ENCODE results near the gene CITED4. TPM values are rescaled to one million over a fixed set of nuclear protein-coding genes. Genes with fewer than 3 reads are reported as not detected.

The CITED4 gene
- total RNA-seq, 4 donors from 2014 or later = 1.7 to 53.9 (median 3.7) TPM

- TF ChIP-seq, protein P1, sequence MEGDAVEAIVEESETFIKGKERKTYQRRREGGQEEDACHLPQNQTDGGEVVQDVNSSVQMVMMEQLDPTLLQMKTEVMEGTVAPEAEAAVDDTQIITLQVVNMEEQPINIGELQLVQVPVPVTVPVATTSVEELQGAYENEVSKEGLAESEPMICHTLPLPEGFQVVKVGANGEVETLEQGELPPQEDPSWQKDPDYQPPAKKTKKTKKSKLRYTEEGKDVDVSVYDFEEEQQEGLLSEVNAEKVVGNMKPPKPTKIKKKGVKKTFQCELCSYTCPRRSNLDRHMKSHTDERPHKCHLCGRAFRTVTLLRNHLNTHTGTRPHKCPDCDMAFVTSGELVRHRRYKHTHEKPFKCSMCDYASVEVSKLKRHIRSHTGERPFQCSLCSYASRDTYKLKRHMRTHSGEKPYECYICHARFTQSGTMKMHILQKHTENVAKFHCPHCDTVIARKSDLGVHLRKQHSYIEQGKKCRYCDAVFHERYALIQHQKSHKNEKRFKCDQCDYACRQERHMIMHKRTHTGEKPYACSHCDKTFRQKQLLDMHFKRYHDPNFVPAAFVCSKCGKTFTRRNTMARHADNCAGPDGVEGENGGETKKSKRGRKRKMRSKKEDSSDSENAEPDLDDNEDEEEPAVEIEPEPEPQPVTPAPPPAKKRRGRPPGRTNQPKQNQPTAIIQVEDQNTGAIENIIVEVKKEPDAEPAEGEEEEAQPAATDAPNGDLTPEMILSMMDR (IDR thresholded peaks at IDR 0.05; ENCODE audit: low read depth) = no peak
These were observed 39.3 kb downstream of the CITED4 start for GRCh38 chr1:40822890-40823289.

DNA sequence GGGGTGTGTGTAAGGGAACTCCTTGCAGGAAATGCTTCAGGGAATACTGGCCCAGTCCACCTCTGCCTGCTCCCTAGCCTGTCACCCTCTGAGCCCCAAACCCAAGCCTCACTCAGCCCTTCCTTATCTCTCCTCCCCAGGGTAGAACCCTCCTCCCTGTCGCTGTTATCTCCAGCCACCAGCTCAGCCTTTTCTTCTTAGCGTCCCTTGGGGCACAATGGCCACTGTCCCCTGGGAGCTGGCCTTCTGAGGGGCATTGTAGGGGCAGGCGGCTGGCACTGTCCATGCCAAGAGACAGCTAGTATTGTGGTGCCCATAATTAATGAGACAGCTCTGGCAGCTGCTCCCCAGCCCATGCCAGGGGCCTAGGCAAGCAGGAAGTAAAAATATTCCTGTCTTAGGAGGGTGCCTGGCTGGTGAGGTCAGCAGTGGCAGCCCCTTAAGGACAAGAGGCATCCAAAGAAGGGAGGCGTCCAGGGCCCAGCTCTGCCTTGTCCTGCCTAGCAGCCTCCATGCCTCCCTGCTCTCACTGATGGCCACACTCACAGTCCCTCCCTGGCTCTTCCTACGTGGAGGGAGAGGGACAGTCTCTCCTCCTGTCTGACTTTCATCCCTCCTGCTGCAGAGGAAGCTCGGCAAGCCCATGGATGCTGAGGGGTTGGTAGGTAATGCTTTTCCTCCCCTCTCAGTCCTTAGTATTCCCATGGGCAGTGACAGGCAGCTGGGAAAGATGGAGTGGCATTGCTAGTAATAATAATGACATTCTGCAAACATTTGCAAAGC is 41.1 kb downstream of the CITED4 start:
- TF ChIP-seq, protein P1 (IDR thresholded peaks at IDR 0.05; ENCODE audit: low read depth) = no peak

DNA sequence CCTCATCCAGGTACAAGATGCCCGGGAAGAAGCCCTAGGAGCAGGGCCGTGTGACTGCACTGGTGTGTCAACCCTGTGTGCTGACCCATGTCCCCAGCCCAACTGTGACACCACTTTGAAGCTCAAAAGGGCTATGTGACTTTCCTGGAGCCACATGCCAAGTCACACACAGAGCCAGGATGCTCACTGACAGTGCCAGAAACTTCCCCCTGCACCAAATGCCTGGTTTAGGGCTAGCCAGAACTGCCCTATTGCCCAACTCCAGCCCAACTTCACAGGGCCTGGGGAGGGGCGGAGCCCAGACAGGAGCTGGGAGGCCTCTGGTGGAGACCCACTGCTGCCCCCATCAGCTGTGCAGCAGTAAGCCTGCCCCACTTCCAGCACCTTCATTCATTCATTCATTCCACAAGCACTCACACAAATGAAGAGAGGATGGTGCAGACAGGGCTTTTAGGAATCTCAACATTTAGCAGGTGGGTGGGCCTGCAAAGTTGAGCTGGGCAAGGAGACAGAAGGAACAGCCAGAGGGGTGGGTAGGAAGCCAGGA is 41.8 kb downstream of the CITED4 start:
- TF ChIP-seq, protein P1 (IDR thresholded peaks at IDR 0.05; ENCODE audit: low read depth) = no peak

DNA sequence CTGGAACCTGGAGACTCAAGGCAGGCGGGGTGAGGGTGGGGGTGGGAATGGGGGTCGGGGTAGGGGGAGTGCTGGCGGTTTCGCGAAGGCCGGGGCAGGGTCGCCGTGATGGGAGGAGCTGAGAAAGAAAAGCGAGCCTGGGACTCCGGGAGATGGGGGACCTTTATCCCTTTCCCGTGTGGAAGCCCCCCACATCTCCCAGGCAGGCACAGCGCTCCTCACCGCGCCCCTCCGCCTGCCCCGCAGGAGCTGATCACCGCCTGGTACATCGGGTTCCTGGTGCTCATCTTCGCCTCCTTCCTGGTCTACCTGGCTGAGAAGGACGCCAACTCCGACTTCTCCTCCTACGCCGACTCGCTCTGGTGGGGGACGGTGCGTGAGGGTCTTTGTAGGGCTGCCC is 43.1 kb downstream of the CITED4 start:
- TF ChIP-seq, protein P1 (IDR thresholded peaks at IDR 0.05; ENCODE audit: low read depth) = no peak

DNA sequence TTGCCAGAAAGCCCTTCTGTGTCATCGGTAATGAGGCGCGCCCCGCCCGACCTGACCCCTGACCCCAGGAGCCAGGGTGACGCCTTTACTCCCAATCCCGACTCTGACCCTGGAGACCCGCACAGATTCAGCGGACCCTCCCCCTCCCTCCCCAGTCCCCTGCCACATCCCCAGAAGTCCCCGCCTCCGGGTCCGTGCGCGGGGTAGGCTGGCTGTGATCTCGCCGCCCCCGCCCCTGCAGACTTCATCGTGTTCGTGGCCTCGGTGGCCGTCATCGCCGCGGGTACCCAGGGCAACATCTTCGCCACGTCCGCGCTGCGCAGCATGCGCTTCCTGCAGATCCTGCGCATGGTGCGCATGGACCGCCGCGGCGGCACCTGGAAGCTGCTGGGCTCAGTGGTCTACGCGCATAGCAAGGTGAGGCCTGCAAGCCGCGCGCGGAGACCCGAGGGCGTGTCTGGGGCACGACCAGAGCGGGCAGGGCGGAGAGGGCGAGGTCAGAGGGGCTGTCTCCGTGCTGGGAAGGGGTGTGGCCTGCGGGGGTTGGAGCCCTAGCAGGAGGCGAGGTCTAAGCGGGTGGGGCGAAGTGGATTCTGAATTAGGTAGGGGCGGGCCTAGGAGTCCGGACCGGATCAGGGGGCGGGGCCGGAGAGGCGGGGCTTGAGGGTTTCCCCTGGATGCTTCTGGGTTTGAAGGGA is 43.8 kb downstream of the CITED4 start:
- TF ChIP-seq, protein P1 (IDR thresholded peaks at IDR 0.05; ENCODE audit: low read depth) = no peak

DNA sequence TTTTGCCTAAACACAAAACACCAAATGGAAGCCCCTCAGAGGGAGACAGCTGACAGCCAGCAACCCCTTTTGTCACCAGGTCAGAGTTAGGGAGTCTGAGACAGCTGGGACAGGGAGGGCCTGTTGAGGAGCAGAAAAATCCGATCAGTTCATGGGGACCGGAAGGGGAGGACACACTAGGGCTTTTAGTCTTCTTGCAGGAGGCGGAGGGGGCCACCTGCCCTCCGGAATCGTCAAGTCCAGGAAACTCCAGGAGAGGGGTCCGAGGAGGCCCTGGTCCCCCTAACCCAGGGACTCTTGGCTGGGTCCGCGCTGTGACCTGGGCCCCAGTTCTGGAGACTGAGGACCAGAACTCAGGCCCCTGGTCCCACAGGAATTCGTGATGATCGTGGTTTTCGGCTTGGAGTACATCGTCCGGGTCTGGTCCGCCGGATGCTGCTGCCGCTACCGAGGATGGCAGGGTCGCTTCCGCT is 44.3 kb downstream of the CITED4 start:
- TF ChIP-seq, protein P1 (IDR thresholded peaks at IDR 0.05; ENCODE audit: low read depth) = no peak

DNA sequence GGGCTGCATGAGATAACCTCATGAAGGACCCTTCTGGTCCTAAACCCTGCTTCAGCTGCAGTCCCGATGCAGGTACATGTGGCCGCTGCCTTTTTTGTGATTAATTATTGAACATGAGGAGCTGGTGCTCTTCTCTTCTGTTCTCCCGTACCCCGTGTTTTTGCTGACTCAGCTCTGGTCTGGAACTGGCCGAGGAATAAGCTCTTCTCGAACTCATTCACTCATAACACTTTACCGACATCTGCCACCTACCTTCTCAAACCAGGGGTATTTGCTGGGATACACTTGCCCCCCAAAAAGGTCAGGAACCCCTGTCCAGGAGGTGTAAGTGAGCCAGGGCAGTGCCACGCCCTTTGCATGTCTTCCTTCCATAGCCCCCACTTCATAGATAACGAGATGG is 46.7 kb downstream of the CITED4 start:
- TF ChIP-seq, protein P1 (IDR thresholded peaks at IDR 0.05; ENCODE audit: low read depth) = no peak

Data from subcutaneous adipose tissue (tissue), 4 donors.